Activated CD4-positive, alpha-beta T cell treated with anti-CD3 and anti-CD28 coated beads, Interleukin-10, Interleukin-2, amounts not matched to agents 100 ng/mL and 50 ng/mL, durations not matched to agents 16 hours and 8 hours (primary cell): ENCODE data around the gene HEMGN.
A peak's percentile ranks its signal among the peaks of the same experiment; 100 is the strongest.

ENCODE experiments used
- DNase-seq: peaks from one replicate; pipeline ENCODE4 v3.0.0-alpha.2; 2020

Gene HEMGN

DNA sequence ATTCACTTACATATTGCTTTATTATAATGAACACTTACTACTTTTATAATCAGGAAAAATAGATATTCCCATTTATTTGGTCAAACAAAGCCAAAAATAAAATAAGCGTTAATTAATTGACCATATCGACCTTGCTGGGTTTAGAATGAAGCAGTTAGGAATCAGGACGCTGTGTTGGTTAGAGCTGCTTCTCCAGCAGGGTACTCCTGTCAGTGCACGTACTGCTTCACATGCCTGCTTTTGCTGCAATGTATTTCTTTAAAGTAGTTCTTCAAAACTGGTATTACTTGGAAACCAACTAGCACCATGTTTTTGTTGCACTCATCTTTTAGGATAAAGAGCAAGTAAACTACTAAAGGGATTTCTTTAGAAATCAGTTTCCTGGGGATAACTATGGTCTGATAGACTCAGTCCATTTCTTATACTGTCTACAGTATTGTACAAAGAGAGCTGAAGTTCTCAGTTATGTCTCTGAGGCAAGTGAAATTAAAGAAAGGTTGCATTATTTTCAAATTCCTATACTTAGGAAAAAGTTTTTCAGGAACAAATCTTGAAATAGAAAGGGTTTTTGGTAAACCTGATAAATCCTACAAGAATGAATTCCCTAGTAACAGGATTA lies 8.9 kb downstream of the HEMGN start:
- no peak for DNase-seq

DNA sequence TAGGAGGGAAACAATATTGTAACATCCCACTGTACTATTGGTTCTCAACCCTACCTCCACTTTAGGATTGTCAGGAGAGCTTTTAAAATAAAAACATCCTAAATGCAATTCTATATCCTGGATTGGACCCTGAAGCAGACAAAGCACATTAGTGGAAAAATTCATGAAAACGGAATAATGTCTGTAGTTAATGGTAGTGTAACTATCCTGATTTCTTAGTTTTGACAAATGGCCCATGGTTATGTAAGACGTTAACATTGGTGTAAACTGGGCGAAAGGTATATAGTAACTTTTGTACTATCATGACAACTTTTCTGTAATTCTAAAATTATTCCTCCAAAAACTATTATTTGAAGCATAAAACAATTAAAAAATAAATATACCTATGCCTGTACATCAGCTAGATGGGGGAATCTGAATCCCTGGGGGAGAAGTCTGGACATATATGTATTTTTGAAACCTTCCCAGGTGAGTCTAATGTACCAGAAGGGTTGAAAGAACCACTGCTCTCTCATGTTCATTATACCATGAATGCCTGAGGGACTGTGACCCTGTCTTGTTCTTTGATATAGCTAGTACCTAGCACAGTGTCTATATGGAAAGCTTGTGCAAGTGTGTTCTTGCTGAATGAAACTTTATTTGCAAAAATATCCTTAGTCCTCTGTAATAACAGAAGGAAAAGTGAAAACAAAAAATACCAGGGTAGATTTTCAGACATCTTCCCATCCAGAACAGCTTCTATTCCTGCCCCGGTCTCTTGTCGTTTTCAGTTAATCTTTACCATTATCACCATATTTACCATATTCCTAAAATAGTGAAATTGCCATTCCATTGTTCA lies 12.3 kb downstream of the HEMGN start:
- no peak for DNase-seq

- DNase-seq, result no peak
Measured at GRCh38 chr9:97924386-97924785, 13.6 kb downstream of the HEMGN start.

DNA sequence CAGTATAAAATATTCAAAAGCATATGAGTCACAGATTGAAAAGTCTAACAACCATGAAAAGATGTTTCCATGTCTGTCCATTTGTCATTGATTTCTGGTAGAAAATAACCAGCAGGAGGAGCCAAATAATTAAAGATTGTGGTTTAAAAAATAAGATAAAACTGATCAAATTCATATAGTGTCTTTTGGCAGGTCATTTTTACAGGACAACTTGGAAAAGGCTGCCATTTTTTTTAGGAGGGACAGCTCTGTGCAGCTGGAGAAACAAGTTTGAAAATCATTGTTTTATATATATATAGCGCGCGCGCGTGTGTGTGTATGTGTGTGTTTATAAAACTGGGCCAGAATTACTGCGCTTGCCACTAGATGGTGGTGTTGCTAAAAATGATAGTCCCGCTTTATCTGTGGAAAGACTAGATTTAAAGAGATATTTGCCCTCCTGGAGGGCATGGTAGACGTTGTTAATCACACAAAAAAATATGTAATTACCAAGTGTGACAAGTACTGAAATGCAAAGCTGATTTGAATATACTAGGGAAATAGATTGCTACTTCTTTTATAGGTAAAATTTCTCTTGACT lies 14.4 kb downstream of the HEMGN start:
- peak; percentile 80 for DNase-seq

DNA sequence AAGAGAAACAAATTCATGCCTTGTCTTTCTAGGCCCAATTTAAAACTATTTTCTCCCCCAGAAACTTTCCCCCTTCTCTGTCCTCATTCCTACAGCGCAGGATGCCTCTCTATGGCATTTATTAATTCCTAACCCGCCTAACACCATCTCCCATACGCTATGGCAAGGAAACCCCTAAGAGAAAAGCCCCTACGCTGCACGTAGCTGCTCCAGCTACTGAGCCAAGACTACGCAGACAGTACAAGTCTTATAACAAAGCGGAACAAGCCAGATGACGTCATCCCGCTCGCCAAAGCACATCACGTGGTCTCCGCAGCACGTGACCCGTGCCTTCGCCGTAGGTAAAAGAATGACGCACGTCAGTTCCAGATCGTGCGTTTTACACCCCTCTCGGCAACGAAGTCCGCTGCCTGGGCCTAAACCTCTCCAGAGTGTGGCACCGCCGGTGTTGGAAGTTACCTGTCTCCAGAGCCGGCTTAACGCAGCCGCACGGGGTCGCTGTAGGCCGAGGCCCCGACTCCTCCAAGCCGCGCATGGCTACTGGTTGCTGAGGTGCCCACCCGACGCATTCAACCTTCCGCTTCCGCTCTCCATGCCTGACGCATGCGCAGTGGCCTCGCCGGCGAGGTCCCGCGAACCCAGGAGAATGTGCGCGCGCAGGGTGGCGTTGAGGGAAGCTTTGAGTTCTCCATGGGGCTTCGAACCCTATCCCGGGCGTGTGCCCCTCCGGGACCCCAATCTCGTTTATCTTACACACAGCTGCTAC lies 15.8 kb downstream of the HEMGN start, which contains the start of gene TRMO:
TSS of gene TRMO (minus strand) at position 542 of the 766 bp plus-strand sequence. CDS start at position 535, 7 bp downstream.
- peak; percentile 98 for DNase-seq

DNA sequence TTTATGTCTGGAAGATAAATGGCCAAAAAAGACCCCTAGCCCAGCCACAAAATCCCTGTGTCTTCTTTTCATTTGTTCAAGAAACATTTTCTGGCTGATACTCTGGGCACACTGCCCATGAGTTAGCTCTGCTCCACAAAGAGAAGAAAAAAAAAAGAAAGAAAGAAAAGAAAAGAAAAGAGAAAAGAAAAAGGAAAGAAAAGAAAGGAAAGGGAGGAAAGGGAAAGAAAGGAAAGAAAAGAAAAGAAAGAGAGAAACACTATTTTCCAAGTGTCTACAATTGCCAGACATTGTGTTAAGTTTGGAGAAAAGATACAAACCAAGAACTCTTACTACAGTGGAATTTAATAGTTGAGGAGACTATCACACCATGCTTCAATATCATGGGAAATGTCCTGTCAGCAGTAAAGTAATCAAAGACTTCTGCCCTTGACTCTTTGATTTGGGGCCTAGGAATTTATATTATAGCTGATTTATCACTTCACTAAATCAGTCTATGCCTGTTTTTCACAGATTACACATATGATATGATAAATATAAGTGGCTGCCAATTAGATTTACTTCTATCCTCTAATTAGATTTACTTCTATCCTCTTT lies 18.7 kb downstream of the HEMGN start:
- no peak for DNase-seq

DNA sequence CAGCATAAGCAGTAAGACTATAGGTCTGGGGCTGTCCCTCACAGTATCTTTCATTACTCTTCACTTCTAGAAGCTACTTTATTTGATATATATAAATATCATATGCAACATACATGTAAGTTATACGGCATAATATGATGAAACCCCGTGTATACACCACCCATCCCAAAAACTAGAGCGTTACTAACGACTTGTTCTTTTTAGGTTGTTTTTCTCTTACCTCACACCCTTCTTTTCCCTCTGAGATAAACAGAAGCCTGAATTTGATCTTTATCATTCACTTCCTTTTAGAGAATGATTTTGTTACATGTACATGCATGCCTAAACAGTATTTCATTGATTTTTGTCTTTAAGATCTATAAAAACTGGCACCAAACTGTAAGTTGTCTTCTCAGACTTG lies 19.4 kb downstream of the HEMGN start:
- DNase-seq, result no peak

DNA sequence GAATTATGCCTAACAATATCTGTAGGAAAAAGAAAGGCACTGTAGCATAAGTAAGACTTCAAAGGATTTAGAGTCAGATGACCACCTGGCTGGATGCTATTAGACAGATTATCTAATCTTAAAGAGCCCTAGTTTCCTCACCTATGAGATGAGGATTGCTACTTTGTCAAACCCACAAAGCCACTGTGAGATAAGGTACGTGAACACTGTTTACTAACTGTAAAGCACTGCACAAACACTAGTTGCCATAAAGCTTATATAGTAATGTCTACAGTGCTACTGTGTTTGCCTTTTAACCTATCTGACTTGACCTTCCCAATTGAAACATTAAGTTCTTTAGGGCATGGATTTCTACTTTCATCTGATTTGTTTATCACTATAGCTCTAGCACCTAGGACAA lies 26.0 kb downstream of the HEMGN start:
- DNase-seq, result no peak

DNA sequence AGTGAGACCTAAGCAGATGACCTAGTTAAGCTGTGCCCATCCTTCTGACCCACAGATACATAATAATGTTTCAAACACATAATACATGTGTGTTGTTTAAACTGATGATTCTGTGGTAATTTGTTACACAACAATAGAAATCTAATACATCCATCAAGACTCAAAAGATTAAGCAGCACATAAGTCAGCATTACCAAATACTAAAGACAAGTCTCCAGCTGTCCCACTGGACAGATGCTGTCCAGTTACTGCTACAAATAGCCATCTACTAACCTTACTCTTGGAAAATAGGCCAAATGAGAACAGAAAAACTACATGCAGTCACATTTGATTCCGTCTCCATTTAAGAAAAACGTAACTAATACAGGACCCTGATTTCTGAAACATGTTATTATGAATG lies 26.4 kb downstream of the HEMGN start:
- DNase-seq, result no peak

GRCh38 chr9:97910357-97910756 lies 27.6 kb downstream of the HEMGN start:
- DNase-seq, result no peak

DNA sequence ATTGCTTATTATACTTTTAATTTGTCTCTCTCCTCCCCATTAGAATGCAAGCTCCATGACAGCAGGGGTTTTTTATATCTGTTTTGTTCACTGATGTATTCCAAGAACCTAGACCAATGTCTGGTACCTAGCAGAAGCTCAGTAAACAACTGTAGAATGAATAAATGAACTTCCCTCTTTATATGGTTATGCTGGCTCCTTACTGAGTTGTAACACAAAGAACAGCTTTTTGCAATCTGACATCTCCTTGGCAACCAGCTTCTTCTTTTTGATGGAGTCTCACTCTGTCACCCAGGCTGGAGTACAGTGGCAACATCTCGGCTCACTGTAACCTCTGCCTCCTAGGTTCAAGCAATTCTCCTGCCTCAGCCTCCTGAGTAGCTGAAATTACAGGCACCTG lies 29.3 kb downstream of the HEMGN start:
- DNase-seq, result no peak

- DNase-seq, result no peak
Measured at GRCh38 chr9:97907632-97908031, 30.3 kb downstream of the HEMGN start.

DNA sequence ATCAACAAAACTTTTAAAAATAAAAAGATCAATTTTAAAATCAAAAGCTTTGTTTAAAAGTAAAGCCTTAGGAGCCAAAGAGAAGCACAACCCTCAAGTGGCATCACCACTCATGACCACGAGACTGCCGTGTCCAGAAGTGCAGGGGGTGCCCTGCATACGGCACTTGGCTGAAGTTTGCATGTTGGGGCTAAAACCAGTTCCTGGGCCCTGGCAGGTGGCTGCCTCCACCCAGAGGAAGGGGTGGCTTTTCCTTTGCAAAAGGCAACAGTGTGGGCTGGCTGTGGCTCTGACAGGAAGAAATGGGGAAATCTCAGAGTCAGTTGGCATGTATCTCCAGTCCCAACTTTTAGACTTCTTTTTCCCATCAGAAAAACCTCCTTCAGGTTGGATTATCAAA lies 30.9 kb downstream of the HEMGN start:
- DNase-seq, result peak; percentile 26

DNA sequence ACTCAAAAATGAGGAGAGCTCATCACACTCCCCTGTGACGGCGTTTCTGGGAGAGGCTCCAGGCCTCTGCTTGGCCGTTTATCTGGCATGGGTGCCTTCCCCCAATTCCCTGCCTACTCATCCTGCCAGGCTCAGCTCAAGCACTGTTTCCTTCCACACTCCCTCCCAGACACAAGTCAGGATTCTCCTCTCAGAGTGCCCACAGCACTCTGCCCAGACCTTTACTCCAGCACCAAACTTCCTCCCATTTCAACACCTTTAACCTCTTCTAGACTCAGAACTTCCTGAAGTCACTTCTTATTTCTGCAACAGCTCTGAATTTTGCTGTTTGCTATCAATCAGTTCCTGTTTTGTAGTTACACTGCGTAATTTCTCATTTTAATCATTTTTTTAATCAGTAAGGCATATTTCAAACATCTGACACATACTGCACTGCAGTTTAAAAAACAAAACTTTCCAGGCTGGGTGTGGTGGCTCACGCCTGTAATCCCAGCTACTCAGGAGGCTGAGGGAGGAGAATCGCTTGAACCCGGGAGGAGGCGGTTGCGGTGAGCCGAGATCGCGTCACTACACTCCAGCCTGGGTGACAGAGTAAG lies 31.6 kb downstream of the HEMGN start:
- peak; percentile 59 for DNase-seq

DNA sequence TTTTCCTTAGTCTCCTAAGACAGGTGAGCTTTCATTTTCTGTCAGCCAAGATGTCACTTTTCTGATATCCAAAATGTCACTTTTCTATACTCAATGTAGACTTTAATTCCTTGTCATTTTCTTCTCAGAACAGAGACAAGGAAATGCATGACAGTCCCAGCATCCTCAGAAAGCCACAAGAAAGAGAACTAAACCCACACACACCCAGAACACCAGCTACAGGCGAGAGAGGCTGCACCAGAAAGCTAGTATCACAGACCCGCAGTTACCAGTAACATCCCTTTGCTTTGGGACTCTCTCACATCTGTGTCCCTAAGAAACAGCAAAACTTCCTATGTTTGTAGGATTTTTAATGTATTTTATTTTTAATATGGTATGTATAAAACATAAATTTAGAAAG lies 32.7 kb downstream of the HEMGN start:
- DNase-seq, result peak; percentile 68

DNA sequence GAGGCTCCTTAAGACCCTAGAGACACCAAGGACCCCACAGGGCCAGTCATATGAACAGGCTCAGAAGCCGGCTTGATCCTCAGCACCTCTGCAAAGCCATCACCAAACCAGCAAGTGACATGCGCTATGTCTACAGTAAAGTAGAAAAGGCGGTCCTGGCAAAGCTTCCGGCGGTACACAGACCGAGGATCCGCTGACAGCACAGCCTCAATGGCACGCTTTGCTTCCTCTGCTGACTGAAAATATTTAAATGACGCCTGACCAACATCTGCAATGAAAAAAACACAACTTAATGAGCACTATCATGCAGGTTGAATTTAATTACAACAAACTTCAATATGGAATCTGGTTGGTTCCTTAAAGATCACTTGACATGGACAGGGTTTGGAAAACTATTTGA lies 33.2 kb downstream of the HEMGN start:
- peak; percentile 82 for DNase-seq

DNA sequence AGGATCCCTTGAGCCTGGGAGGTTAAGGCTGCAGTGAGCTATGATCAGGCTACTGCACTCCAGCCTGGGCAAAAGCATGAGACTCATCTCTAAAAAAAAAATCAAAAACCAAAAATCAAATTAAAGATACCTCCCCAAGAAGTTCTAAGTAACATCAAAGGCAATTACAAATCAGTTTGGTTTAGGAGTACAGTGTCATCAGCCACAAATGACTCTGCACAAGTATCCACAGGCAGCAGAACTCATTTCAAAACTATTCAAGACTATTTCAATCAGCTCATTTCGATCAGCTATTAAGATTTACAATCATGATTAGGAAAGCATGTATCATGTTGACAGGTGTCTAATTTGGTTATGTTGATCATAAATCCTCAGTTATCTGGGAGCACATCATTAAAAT lies 34.8 kb downstream of the HEMGN start:
- DNase-seq, result peak; percentile 69

DNA sequence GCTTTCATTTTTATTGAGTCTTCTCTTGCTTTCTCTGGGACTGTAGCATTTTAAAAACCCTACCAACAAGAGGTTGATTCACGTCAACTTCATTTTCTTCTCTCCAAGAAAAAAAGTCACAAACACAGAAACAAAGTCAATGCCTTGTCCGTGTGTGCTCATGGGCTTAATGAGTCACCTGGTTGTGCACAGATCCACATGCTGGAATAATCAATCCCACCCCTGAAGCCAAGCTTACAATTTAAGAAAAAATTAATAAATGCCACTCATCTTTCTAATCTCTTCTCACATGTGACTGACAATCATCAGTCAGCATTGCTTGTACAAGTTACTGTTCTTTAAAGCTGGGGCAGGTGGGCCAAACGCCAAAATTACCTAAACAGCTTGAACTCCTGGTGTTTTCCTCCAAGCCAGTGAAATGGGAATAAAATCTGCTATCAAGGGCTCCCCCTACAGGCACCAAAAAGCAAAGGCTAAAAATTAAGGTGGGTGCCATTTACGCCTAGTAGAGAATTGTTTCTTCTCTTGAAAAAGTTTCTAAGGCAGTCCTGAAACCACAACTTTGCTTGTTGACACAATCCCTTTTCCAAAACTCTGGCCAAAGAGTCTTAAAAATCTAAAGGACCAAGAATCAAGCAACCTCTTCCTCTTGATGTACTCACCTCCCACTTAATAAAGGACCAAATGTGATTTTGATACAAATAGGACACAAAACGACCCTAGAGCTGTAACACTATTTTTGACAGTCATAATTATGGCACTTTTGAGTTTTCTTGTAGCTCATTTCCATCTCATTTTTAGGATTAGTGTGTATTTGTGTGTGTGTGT lies 37.0 kb downstream of the HEMGN start:
- DNase-seq, result peak; percentile 47

GRCh38 chr9:97900103-97900737 lies 37.8 kb downstream of the HEMGN start:
- DNase-seq, result no peak

GRCh38 chr9:97895695-97896332 lies 42.2 kb downstream of the HEMGN start:
- DNase-seq, result peak; percentile 26

- no peak for DNase-seq
Measured at GRCh38 chr9:97895211-97895610, 42.8 kb downstream of the HEMGN start.
